Gastrocnemius medialis (tissue), 4 donors: ENCODE results near the gene C14orf180. TPM values are rescaled to one million over a fixed set of nuclear protein-coding genes. Genes with fewer than 3 reads are reported as not detected.

Experiments used
- ATAC-seq, 2 donors: fragments of 150-250 bp; one replicate each; pipeline ENCODE4 v1.9.1; 2016
- DNase-seq, 2 donors: peaks; one replicate each; pipeline ENCODE4 v3.0.0-alpha.2; 2019
- H3K27ac ChIP-seq, 4 donors: fragments of 200-600 bp; sonication (generic); 1 replicate in 1 of 4; 2 replicates in 3 of 4; pipeline ENCODE4 v1.5.1; 2016 to 2018; ENCODE audit warnings: mild to moderate bottlenecking in 2 of 4, moderate library complexity in 1 of 4
- H3K27me3 ChIP-seq, 3 donors: fragments of 200-600 bp; sonication (generic) in 2 of 3; 1 replicate in 1 of 3; 2 replicates in 2 of 3; pipeline versions ENCODE4 v1.5.1 to v1.6.0; 2016 to 2019; ENCODE audit warnings: mild to moderate bottlenecking in 1 of 3, moderate library complexity in 1 of 3
- H3K36me3 ChIP-seq, 2 donors: fragments of 200-600 bp; sonication (generic) in 1 of 2; one replicate each; pipeline ENCODE4 v1.5.1; 2017 to 2018
- H3K4me1 ChIP-seq, 2 donors: fragments of 200-600 bp; sonication (generic) in 1 of 2; one replicate each; pipeline ENCODE4 v1.5.1; 2016 to 2017; ENCODE audit warnings: mild to moderate bottlenecking in 2 of 2
- H3K4me3 ChIP-seq, 4 donors: fragments of 200-600 bp; sonication (generic) in 3 of 4; 1 replicate in 1 of 4; 2 replicates in 3 of 4; pipeline ENCODE4 v1.5.1; 2016 to 2019; ENCODE audit warnings: mild to moderate bottlenecking in 2 of 4
- H3K9me3 ChIP-seq, 3 donors: fragments of 200-600 bp; sonication (generic) in 2 of 3; 1 replicate in 1 of 3; 2 replicates in 2 of 3; pipeline ENCODE4 v1.5.1; 2016 to 2019
- CTCF ChIP-seq, 5 experiments: fragments of 450-650 bp in 3 of 5; fragments of 200-600 bp in 2 of 5; sonication (generic) in 2 of 5; IDR thresholded peaks in 4 of 5; conservative IDR thresholded peaks in 1 of 5; 1 replicate in 4 of 5; 2 replicates in 1 of 5; pipeline ENCODE4 v1.5.1; 2016 to 2019; ENCODE audit warnings: antibody characterized with exemption in 5 of 5, mild to moderate bottlenecking in 3 of 5, moderate library complexity in 3 of 5
- POLR2A ChIP-seq, 2 donors: fragments of 450-650 bp; IDR thresholded peaks; one replicate each; pipeline ENCODE4 v1.6.1; 2017; ENCODE audit warnings: antibody characterized with exemption in 2 of 2, mild to moderate bottlenecking in 2 of 2, moderate library complexity in 2 of 2
- in situ Hi-C, 4 donors: fragments of 200-750 bp; cut with MboI; loops; one replicate each; pipeline versions ENCODE4 v1.15.0 to v1.8.0; 2017; ENCODE audit warnings: low sequenced_read_pairs in 4 of 4
- intact Hi-C: fragments of 100-400 bp; cut with DNase I; formaldehyde crosslinking; loops from one replicate; pipeline ENCODE4 v1.15.1; 2023; ENCODE audit warnings: low total_unique reads
- total RNA-seq, 4 donors: library from RNA; depleted of rRNA; stranded (reverse); fragments of >200 nt; gene quantifications; one replicate each; pipeline versions ENCODE4 v1.1.0 to v1.2.3, GENCODE V29; 2016

The C14orf180 gene
- total RNA-seq, 4 donors from 2014 or later = 0.16 to 1.5 (median 0.25) TPM

- no peaks in the 10 kb centered on the region for H3K9me3 ChIP-seq
- peaks cover 42 to 63% (median 44%) of the 10 kb centered on the region in 3 donors for H3K27me3 ChIP-seq
- H3K4me3 ChIP-seq = no peak overlapping the region
- TF ChIP-seq CTCF (IDR thresholded peaks at IDR 0.05 in 4 of 5, conservative IDR thresholded peaks at IDR 0.05 in 1 of 5) (no peak), POLR2A (IDR thresholded peaks at IDR 0.05) (no peak)
- in situ Hi-C loops = no loop called here
- H3K4me1 ChIP-seq = no peaks in the 10 kb centered on the region
- no peaks in the 10 kb centered on the region for H3K36me3 ChIP-seq
- ATAC-seq (no peak), DNase-seq (no peak)
- H3K27ac ChIP-seq = no peak overlapping the region
- intact Hi-C loops = no loop called here
Measured at GRCh38 chr14:104598910-104599273, 19.3 kb downstream of the C14orf180 start.

GRCh38 chr14:104599446-104599845 lies 19.9 kb downstream of the C14orf180 start:
- in situ Hi-C loops (no loop called here), intact Hi-C loops (no loop called here)
- no peak overlapping the region for H3K27ac ChIP-seq
- H3K9me3 ChIP-seq = no peaks in the 10 kb centered on the region
- no peak overlapping the region for H3K4me3 ChIP-seq
- peaks cover 47 to 68% (median 50%) of the 10 kb centered on the region in 3 donors for H3K27me3 ChIP-seq
- TF ChIP-seq CTCF (IDR thresholded peaks at IDR 0.05 in 4 of 5, conservative IDR thresholded peaks at IDR 0.05 in 1 of 5) = no peak
- H3K36me3 ChIP-seq = no peaks in the 10 kb centered on the region
- H3K4me1 ChIP-seq = no peaks in the 10 kb centered on the region
- DNase-seq (peak in 1 of 2 donors; percentile 3), ATAC-seq (no peak)

- H3K27ac ChIP-seq = no peak overlapping the region
- in situ Hi-C loops (no loop called here), intact Hi-C loops (no loop called here)
- TF ChIP-seq POLR2A (IDR thresholded peaks at IDR 0.05) (no peak), CTCF (IDR thresholded peaks at IDR 0.05 in 4 of 5, conservative IDR thresholded peaks at IDR 0.05 in 1 of 5) (no peak)
- no peak for DNase-seq
- H3K27me3 ChIP-seq = peaks cover 52 to 69% (median 55%) of the 10 kb centered on the region in 3 donors
- no peak overlapping the region for H3K4me3 ChIP-seq
- no peaks in the 10 kb centered on the region for H3K4me1 ChIP-seq
- no peak for ATAC-seq
- H3K36me3 ChIP-seq = no peaks in the 10 kb centered on the region
- H3K9me3 ChIP-seq = no peaks in the 10 kb centered on the region
Measured at GRCh38 chr14:104600141-104600643, 20.6 kb downstream of the C14orf180 start.

- Histone ChIP-seq H3K36me3 (no peaks in the 10 kb centered on the region), H3K4me3 (no peak overlapping the region), H3K4me1 (no peaks in the 10 kb centered on the region), H3K9me3 (no peaks in the 10 kb centered on the region), H3K27me3 (peaks cover 58 to 68% (median 60%) of the 10 kb centered on the region in 3 donors), H3K27ac (no peak overlapping the region)
- intact Hi-C loops (no loop called here), in situ Hi-C loops (no loop called here)
- DNase-seq = no peak
- TF ChIP-seq CTCF (IDR thresholded peaks at IDR 0.05 in 4 of 5, conservative IDR thresholded peaks at IDR 0.05 in 1 of 5) = no peak
- TF ChIP-seq POLR2A (IDR thresholded peaks at IDR 0.05) = no peak
- no peak for ATAC-seq
Measured at GRCh38 chr14:104600805-104601204, 21.2 kb downstream of the C14orf180 start.

- Histone ChIP-seq H3K4me3 (no peak overlapping the region), H3K9me3 (no peaks in the 10 kb centered on the region), H3K27me3 (peaks cover 58 to 65% (median 61%) of the 10 kb centered on the region in 3 donors), H3K27ac (no peak overlapping the region), H3K4me1 (no peaks in the 10 kb centered on the region), H3K36me3 (no peaks in the 10 kb centered on the region)
- intact Hi-C loops (no loop called here), in situ Hi-C loops (no loop called here)
- ATAC-seq (no peak), DNase-seq (no peak)
- TF ChIP-seq CTCF (IDR thresholded peaks at IDR 0.05 in 4 of 5, conservative IDR thresholded peaks at IDR 0.05 in 1 of 5) (no peak), POLR2A (IDR thresholded peaks at IDR 0.05) (no peak)
Measured at GRCh38 chr14:104601786-104602185, 22.2 kb downstream of the C14orf180 start.
